HG03558 (cell line): ENCODE measurements around the gene C7orf33.
A peak's percentile ranks its signal among the peaks of the same experiment; 100 is the strongest.
"Not testable (repeated sequence)": the region's sequence is repeated elsewhere in the genome, so short reads cannot be mapped to it uniquely, and the experiment has no call there.

ENCODE experiments used
- ATAC-seq: cut with Tn5 transposase; IDR thresholded peaks from one replicate; pipeline ENCODE4 v1.9.1; 2021; ENCODE audit warnings: moderate number of reproducible peaks; ENCODE audit not compliant: unreplicated experiment; ENCODE audit errors: extremely low read depth

C7orf33 gene

DNA sequence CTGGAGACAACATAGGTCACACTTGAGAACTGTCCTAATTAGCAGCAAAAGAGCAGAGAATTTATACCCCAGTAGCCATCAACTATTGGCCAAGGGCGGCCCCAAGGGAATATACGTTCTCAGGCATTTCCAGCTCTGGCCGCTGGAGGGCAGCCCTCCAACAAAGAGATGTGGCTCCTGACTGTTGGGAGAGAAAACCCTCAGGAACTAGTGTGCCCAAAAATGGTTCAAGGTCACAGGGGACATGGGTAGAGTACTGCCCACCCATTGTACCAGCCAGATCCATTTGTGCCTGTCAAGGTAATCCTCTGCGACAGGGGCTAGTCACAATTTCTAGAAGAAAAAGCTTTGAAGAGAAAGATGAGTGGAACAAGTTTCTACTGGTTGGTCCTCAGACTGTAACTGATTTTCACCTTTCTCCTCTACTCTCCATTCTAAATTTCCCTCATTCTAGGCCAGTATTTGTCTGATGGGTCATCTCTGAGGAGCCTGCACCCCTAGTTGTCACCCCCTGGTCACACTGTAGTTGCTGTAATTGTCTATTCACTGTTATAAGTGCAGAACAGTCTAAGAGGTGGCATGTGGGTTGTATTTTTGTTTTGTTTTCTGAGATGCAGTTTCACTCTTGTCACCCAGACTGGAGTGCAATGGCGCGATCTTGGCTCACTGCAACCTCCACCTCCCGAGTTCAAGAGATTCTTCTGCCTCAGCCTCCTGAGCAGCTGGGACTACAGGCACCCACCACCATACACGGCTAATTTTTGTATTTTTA, 14.7 kb upstream of the C7orf33 start:
- no peak for ATAC-seq

GRCh38 chr7:148579366-148579765, 11.2 kb upstream of the C7orf33 start:
- ATAC-seq, result no peak

DNA sequence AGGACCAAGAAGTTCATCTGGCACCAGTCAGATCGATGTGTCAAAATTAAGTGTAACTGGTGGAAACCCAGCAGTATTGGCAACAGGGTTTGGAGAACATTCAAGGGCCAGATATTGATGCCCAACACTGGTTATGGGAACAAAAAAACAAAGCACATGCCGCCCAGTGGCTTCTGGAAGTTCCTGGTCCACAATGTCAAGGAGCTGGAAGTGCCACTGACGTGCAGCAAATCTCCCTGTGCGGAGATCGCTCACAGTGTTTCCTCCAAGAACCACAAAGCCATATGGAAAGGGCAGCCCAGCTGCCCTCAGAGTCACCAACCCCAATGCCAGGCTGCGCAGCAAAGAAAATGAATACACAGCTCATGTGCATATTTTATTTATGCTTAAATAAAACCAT, 10.1 kb upstream of the C7orf33 start:
- ATAC-seq, result no peak

DNA sequence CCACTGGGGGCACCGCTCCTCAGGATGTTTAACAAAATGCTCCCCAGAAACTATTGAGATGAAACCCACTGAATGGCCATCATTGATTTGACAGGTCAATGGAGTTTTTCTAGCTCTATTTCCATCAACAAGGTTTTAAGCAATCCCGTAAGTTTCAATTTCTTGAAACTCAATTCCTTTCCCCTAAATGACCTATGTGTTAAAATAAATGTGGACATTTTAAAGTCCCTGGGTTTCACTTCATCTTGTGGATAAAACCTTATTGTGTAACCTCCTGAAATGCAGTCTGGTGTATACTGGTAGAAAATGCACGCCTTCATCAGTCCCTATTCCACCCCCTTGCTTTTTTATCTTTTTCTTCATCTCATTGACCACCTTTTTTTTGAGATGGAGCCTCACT, 8.9 kb upstream of the C7orf33 start:
- ATAC-seq, result no peak

DNA sequence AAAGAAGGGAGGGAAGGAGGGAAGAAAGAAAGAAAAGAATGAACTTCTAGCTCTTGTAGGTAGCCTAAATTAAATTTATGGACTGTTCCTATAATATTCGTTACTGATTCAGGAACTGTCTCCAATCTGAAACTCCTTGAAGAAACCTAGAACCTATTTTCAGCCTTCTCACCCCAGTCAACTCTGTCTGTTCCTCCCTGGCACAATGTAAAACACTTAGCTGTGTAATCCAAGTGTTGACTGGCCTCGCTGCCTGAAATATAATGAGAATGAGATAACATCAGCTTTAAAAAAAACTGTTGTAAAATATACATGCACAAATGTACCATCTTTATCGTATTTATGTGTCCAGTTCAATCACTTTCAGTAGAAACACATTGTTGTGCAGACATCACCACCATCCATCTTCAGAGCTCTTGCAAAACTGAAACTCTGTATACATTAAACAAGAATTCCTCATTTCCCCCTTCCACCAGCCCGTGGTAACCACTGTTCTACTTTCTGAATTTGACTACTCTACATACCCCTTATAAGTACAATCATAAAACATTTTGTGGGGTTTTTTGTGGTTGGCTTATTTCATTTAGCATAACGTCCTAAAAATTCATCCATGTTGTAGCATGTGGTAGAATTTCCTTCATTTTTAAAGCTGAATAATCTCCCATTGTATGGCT, 6.3 kb upstream of the C7orf33 start:
- peak; percentile 95 for ATAC-seq

GRCh38 chr7:148585399-148585798, 5.2 kb upstream of the C7orf33 start:
- no peak for ATAC-seq

DNA sequence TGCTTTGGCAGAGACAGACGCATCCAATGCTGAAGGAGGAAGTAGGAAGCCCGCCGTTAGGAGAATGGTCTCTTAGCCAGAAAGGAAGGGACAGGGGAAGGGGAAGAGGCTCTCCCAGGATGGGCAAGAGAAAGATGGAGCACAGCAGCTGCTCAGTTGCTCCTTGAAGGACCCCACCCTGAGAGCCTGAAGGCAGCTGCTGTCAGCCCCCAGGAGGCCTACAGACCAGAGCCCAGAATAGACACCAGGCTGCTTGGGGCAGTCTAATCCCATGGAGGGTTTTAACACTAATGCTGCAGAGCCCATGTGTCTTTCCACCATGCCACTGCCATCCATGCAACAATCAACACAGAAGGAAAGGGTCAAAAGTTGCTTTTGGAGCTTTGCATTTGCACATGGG, 3.5 kb upstream of the C7orf33 start:
- no peak for ATAC-seq

DNA sequence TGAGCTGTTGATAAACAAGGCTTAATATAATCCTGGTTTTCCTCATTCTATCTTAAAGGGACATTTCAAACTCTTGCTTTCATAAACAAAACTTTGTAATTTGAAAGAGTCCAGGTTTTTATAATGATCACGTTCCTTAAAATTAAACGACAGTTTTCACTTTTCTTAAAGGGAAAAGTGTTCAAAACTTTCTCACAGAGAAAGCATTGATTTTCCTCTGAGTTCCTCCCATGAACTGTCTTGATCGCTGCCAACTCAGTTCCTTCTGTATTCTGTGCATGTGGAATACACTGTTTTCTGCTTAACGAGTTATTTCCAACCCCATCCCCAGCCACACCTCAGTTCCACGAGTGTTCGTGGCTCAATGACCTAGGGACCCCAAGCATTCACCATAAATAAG, 2.4 kb upstream of the C7orf33 start:
- ATAC-seq, result no peak

DNA sequence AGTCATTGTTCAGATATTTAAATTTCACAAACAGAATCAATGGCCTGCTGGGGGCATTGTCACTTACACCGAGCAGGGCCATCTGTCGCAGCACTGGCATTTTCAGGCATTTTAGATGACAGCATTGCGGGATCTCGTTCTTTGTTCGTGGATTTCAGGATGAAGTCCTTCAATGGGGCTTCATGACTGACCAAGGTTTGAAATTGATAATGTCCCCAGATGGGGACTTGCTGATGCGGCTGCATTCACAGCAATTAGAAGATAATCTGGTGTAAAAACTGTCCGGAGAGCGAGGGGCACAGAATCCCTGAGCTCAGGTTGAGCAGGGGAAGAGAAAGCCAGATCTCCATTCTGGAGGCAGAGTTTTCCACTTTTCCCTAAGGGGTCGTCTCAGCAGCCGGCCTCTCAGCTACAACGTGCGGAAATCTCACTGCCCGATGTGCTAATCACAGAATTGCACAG, 1.9 kb upstream of the C7orf33 start:
- ATAC-seq, result no peak

- no peak for ATAC-seq
Observed at GRCh38 chr7:148589640-148590039, 926 bp upstream of the C7orf33 start.

GRCh38 chr7:148596354-148596753, 5.8 kb downstream of the C7orf33 start:
- ATAC-seq, result not testable (repeated sequence)

DNA sequence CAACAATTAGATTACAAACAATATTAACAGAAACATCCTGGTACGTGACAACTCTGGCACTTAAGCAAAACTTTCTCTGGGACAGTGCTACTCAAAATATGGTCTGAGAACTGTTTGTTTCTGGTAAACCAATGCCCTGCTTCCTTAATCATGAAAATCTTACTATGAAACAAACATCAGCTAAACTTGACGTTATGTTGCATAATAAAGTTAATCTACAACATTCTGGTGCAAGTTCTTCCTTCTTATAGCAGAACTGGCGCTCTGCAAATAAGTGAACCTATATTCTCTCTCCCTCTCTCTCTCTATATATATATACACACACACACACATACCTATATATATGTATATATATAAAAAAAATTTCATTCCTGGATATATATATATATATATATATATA, 7.8 kb downstream of the C7orf33 start:
- ATAC-seq, result no peak

DNA sequence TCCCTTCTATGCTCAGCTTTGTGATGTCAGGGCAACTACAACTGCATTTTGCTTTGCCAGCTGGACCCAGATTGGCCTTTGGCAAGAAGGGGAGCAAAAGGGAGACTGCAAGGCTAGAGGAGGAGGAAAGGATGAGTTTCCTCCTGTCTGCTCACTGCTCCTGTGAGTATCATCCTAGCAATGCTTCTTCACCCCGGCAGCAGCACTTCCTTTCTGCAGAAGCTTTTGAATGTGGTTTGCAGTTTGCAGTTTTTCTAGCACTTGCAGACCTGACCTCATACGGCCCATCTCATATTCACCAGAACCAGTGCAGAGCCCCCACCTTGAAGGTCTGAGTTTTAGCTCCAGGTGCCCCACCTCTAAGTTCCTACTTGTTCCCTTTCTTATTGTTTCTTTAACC, 14.8 kb downstream of the C7orf33 start:
- ATAC-seq, result no peak

DNA sequence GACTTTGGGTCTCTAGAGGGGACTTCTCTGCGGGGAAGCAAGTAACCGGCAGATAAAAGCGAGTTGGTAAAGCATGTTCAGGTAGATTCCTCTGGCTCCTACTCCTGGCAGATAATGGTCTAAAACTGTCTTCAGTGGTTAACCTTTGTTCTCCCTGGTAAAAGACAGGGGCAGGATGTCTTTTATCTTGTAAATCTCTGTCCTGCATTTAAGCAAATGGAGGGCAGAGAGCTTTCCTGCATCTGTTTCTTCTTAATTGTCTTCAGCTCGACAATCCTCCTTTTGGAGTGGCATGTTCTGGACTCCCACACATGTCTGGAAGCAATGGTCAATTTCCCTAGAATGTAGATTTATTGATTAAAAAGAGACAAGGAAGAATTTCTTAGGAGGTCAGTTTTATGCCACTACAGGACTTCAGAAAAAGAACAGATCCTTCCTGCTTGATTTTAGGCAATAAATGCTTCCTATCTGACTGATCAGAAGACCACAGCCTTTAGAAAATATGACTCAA, 16.6 kb downstream of the C7orf33 start:
- ATAC-seq, result no peak

GRCh38 chr7:148609045-148609725, 18.6 kb downstream of the C7orf33 start:
- no peak for ATAC-seq

- no peak for ATAC-seq
Observed at GRCh38 chr7:148611692-148612091, 21.1 kb downstream of the C7orf33 start.

- ATAC-seq, result no peak
Observed at GRCh38 chr7:148615085-148615730, 24.6 kb downstream of the C7orf33 start.

GRCh38 chr7:148620749-148621359, 30.3 kb downstream of the C7orf33 start:
- no peak for ATAC-seq

GRCh38 chr7:148621563-148621962, 31.0 kb downstream of the C7orf33 start:
- no peak for ATAC-seq
